Epidermal melanocyte (primary cell): ENCODE data around the gene NEO1.

ENCODE experiments used
- DNase-seq: peaks from one replicate; pipeline ENCODE4 v3.0.0; 2011; ENCODE audit warnings: low spot score; ENCODE audit not compliant: insufficient read length

NEO1 gene

GRCh38 chr15:73328981-73329380, 276.7 kb downstream of the NEO1 start:
- no peak for DNase-seq

GRCh38 chr15:73329501-73330200, 277.4 kb downstream of the NEO1 start:
- DNase-seq, result no peak

- DNase-seq, result no peak
These were observed 278.2 kb downstream of the NEO1 start for GRCh38 chr15:73330206-73331051.

- DNase-seq, result no peak
These were observed 279.2 kb downstream of the NEO1 start for GRCh38 chr15:73331501-73331900.

GRCh38 chr15:73331991-73332925, 280.0 kb downstream of the NEO1 start:
- DNase-seq, result no peak

- no peak for DNase-seq
These were observed 280.7 kb downstream of the NEO1 start for GRCh38 chr15:73333001-73333400.

- no peak for DNase-seq
These were observed 281.8 kb downstream of the NEO1 start for GRCh38 chr15:73334086-73334485.

- DNase-seq, result no peak
These were observed 282.8 kb downstream of the NEO1 start for GRCh38 chr15:73335026-73335425.

GRCh38 chr15:73335471-73335870, 283.2 kb downstream of the NEO1 start:
- DNase-seq, result no peak

GRCh38 chr15:73336756-73337155, 284.5 kb downstream of the NEO1 start:
- no peak for DNase-seq

- no peak for DNase-seq
These were observed 284.9 kb downstream of the NEO1 start for GRCh38 chr15:73337187-73337586.

GRCh38 chr15:73338058-73338457, 285.8 kb downstream of the NEO1 start:
- DNase-seq, result no peak

- DNase-seq, result no peak
These were observed 286.5 kb downstream of the NEO1 start for GRCh38 chr15:73338606-73339374.

GRCh38 chr15:73340502-73341192, 288.4 kb downstream of the NEO1 start:
- no peak for DNase-seq

GRCh38 chr15:73341886-73342600, 289.8 kb downstream of the NEO1 start:
- no peak for DNase-seq

- DNase-seq, result no peak
These were observed 291.8 kb downstream of the NEO1 start for GRCh38 chr15:73344056-73344455.

GRCh38 chr15:73345658-73346057, 293.4 kb downstream of the NEO1 start:
- DNase-seq, result no peak

GRCh38 chr15:73346735-73347312, 294.6 kb downstream of the NEO1 start:
- DNase-seq, result no peak

- no peak for DNase-seq
These were observed 296.9 kb downstream of the NEO1 start for GRCh38 chr15:73349191-73349590.
